HG03066 (cell line): ENCODE data around the gene DRAM1.

Source experiments
- ATAC-seq: cut with Tn5 transposase; IDR thresholded peaks from one replicate; pipeline ENCODE4 v1.9.1; 2021; ENCODE audit warnings: low read depth; ENCODE audit not compliant: unreplicated experiment

The DRAM1 gene

GRCh38 chr12:101968770-101969169 lies 91.4 kb downstream of the DRAM1 start:
- ATAC-seq, result no peak
